Neural cell (in vitro differentiated cells): ENCODE results near the gene MPL.

Experiments
- CTCF ChIP-seq: fragments of 450-650 bp; IDR thresholded peaks from 2 replicates; pipeline ENCODE4 v1.5.1; 2014; ENCODE audit warnings: antibody characterized with exemption, mild to moderate bottlenecking, moderate library complexity; ENCODE audit not compliant: poor library complexity, severe bottlenecking
- EP300 ChIP-seq: fragments of 450-650 bp; conservative IDR thresholded peaks from 2 replicates; pipeline ENCODE4 v1.6.1; 2014; ENCODE audit warnings: antibody characterized with exemption, mild to moderate bottlenecking, moderate library complexity; ENCODE audit not compliant: poor library complexity, severe bottlenecking

GRCh38 chr1:43321331-43321891, 16.2 kb upstream of the MPL start:
- TF ChIP-seq CTCF (no peak), EP300 (no peak)
